AG09319 (cell line): ENCODE measurements around the gene CDH23.

ENCODE experiments used
- DNase-seq: peaks from one replicate; pipeline ENCODE4 v3.0.0-alpha.2; 2010; ENCODE audit warnings: low read depth; ENCODE audit errors: extremely low read depth
- TF ChIP-seq, protein P1 (sequence below): IDR thresholded peaks from 2 replicates; pipeline ENCODE4 v1.5.1; 2011; ENCODE audit warnings: low read depth, mild to moderate bottlenecking, inconsistent platforms, low read length, moderate library complexity

Gene CDH23

DNA sequence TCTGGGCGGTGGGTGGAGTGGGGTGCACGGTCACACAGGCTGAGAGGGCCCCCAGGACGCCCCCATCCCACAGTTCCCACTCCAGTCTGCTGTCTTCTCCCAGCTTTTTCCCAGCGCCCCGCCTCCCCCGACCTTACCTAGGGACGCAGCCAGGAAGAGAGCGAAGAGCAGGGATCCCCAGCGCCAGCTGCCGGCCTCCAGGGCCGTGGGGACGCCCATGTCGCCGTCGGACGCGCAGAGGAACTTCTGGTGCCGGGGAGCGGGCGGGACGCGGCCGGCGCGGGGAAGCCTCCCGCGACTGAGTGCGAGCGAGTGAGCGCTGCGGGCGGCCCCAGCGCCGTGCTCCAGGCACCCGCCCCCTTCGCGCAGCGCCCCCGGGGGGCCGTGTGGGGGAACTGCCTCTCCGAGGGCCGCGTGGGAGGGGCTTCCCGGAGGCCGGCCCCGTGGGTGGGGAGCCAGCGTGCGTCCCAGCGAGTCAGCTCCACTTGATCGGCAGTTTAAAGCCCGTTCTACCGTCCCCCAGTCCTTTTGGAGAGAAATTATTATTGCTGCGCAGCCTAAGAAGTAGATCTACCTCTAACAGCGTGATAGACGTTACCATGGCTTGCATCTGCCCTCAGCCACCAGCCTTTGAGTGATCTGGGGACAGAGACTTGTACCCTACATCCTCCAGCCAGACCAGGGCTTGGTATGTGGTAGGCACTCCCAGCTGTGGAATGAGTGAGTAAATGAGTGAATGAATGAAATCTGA, 376.7 kb downstream of the CDH23 start, which contains the start of gene VSIR:
Gene VSIR (minus strand): TSS at position 300 of the 751 bp plus-strand sequence. CDS start 81 bp downstream, at position 219.
- TF ChIP-seq, protein P1, sequence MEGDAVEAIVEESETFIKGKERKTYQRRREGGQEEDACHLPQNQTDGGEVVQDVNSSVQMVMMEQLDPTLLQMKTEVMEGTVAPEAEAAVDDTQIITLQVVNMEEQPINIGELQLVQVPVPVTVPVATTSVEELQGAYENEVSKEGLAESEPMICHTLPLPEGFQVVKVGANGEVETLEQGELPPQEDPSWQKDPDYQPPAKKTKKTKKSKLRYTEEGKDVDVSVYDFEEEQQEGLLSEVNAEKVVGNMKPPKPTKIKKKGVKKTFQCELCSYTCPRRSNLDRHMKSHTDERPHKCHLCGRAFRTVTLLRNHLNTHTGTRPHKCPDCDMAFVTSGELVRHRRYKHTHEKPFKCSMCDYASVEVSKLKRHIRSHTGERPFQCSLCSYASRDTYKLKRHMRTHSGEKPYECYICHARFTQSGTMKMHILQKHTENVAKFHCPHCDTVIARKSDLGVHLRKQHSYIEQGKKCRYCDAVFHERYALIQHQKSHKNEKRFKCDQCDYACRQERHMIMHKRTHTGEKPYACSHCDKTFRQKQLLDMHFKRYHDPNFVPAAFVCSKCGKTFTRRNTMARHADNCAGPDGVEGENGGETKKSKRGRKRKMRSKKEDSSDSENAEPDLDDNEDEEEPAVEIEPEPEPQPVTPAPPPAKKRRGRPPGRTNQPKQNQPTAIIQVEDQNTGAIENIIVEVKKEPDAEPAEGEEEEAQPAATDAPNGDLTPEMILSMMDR, result peak; percentile 61
- peak; percentile 52 for DNase-seq

GRCh38 chr10:71774916-71775702, 378.4 kb downstream of the CDH23 start:
- TF ChIP-seq, protein P1, result no peak
- no peak for DNase-seq

- TF ChIP-seq, protein P1, result no peak
- no peak for DNase-seq
Observed at GRCh38 chr10:71776481-71776925, 379.8 kb downstream of the CDH23 start.

DNA sequence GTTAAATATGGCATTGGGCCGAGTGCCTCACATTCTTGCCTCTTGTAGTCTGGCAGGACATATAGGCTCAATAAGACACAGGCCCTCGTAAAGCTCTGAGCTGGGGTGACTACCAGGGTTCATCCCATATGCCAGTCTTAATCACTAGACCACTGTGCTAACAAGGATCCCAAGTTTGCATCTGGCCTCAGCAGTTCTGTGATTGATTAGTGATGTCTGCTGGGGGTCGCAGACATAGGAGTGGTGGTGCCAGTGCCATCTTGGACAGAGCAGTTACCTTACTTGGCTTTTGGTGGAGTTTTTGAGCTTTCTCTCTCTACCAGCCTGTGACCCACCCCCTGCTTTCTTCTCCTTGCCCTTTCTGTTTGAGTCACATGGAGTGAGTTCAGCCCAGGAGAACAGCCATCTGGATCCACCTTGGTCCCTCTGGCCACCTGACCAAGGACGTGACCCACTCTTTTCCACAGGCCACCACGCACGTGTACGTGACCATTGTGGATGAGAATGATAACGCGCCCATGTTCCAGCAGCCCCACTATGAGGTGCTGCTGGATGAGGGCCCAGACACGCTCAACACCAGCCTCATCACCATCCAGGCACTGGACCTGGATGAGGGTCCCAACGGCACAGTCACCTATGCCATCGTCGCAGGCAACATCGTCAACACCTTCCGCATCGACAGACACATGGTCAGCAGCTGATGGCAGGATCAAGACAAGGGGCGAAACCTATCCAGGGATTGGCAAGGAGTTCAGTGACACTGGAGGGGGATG, 380.7 kb downstream of the CDH23 start:
- TF ChIP-seq, protein P1, result no peak

DNA sequence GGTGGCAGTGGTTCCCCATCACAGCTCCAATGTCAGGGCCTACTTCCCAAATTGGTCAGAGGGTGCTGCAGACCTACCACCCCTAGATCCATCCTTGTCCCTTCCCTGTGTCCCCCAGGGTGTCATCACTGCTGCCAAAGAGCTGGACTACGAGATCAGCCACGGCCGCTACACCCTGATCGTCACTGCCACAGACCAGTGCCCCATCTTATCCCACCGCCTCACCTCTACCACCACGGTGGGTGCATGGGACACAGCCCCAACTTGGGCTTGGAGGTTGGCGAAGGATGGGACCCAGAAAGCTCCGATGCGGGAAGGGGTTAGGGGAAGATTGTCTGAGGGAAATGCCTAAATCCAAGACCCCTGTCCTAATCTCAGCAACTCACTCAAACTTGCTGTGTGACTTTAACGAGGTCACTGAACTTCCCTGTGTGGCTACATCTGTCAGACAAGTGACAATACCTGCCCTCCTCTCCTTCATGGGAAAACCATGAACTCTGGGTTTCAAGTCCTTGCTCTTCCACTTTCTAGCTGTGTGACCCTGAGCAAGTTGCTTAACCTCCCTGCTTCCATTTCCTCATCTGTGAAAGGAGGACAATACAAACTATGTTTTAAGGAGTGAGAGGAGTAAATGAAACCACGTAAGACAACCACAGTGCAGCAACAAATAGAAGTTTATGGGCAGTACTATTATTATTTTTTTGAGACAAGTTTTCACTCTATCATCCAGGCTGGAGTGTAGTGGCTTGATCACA, 381.5 kb downstream of the CDH23 start:
- no peak for DNase-seq
- TF ChIP-seq, protein P1, result no peak

More for the DNA sequence above, 380.7 kb downstream of the CDH23 start:
- DNase-seq, result no peak

DNA sequence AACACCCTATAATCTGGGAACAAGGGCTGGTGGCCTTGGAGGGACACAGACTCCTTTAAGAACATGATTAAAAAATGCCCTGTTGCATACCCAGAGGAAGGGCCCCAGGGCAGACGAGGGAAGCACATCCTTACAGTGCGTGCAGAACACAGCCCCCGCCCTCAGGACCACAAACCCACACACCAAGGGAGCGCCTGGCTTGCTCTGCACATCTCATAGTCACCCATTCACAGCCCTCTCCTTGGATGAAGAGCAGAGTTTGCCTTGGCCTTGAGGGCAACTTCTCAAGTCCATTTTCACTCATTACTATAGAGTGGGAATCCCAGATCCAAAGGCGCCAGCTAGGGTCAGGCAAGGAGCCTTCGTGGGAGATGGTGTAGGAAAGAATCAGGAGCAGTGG, 382.9 kb downstream of the CDH23 start:
- TF ChIP-seq, protein P1, result no peak
- DNase-seq, result no peak
